GM23338 (cell line): ENCODE results near the gene VEZT. TPM values are rescaled to one million over a fixed set of nuclear protein-coding genes. Genes with fewer than 3 reads are reported as not detected.
A peak's percentile ranks its signal among the peaks of the same experiment; 100 is the strongest.

Source experiments
- ATAC-seq: fragments of 200-7000 bp; cut with Tn5 transposase; 3 replicates; pipeline ENCODE4 v1.9.1; 2020
- DNase-seq: peaks from one replicate; pipeline ENCODE4 v3.0.0-alpha.2; 2015; ENCODE audit warnings: low spot score
- H2AFZ ChIP-seq: fragments of 200-600 bp; sonication (generic); 2 replicates; pipeline ENCODE4 v1.8.0; 2016; ENCODE audit warnings: antibody characterized with exemption, mild to moderate bottlenecking, moderate library complexity
- H3F3A ChIP-seq: fragments of 200-600 bp; sonication (generic); replicated peaks from 2 replicates; pipeline ENCODE4 v1.8.0; 2017; ENCODE audit warnings: antibody characterized with exemption, mixed run types, low read depth
- H3K27ac ChIP-seq: fragments of 200-600 bp; sonication (generic); 2 replicates; pipeline ENCODE4 v1.6.1; 2016; ENCODE audit warnings: low read depth
- H3K27me3 ChIP-seq: fragments of 200-600 bp; sonication (generic); 2 replicates; pipeline ENCODE4 v1.8.0; 2016; ENCODE audit warnings: mild to moderate bottlenecking, mixed run types, moderate library complexity; ENCODE audit not compliant: insufficient read depth
- H3K36me3 ChIP-seq: fragments of 200-600 bp; sonication (generic); 2 replicates; pipeline ENCODE4 v1.8.0; 2016; ENCODE audit warnings: mild to moderate bottlenecking; ENCODE audit not compliant: insufficient read depth
- H3K4me1 ChIP-seq: fragments of 200-600 bp; sonication (generic); 2 replicates; pipeline ENCODE4 v1.8.0; 2016; ENCODE audit warnings: mild to moderate bottlenecking, moderate library complexity; ENCODE audit not compliant: insufficient read depth
- H3K4me2 ChIP-seq: fragments of 200-600 bp; sonication (generic); 2 replicates; pipeline ENCODE4 v1.7.1; 2017; ENCODE audit warnings: mixed run types
- H3K4me3 ChIP-seq: fragments of 200-600 bp; sonication (generic); 2 replicates; pipeline ENCODE4 v1.6.1; 2016; ENCODE audit warnings: mixed run types
- H3K79me2 ChIP-seq: fragments of 200-600 bp; sonication (generic); replicated peaks from 2 replicates; pipeline ENCODE4 v1.8.0; 2017; ENCODE audit warnings: mild to moderate bottlenecking; ENCODE audit not compliant: insufficient read depth
- H3K9me2 ChIP-seq: fragments of 200-600 bp; sonication (generic); 2 replicates; pipeline ENCODE4 v1.8.0; 2017; ENCODE audit not compliant: insufficient read depth
- H4K20me1 ChIP-seq: fragments of 200-600 bp; sonication (generic); replicated peaks from 2 replicates; pipeline ENCODE4 v1.8.0; 2017; ENCODE audit warnings: mild to moderate bottlenecking; ENCODE audit not compliant: insufficient read depth
- H3K27ac Mint-ChIP-seq: 2 replicates; pipeline ENCODE4 v1.8.0; 2020; ENCODE audit warnings: inconsistent platforms, mild to moderate bottlenecking, moderate library complexity, mixed read lengths
- H3K27me3 Mint-ChIP-seq: 3 replicates; pipeline ENCODE4 v1.8.0; 2022; ENCODE audit warnings: low read depth, mild to moderate bottlenecking, moderate library complexity, mixed read lengths, inconsistent platforms; ENCODE audit not compliant: insufficient read depth, poor library complexity
- H3K36me3 Mint-ChIP-seq: 3 replicates; pipeline ENCODE4 v1.8.0; 2021; ENCODE audit warnings: low read depth, mild to moderate bottlenecking, inconsistent platforms, moderate library complexity, mixed read lengths
- H3K4me1 Mint-ChIP-seq: 3 replicates; pipeline ENCODE4 v1.8.0; 2020; ENCODE audit warnings: mild to moderate bottlenecking, inconsistent platforms, mixed read lengths
- H3K4me3 Mint-ChIP-seq: 3 replicates; pipeline ENCODE4 v1.8.0; 2021; ENCODE audit warnings: moderate library complexity, mild to moderate bottlenecking, inconsistent platforms, mixed read lengths
- H3K9me3 Mint-ChIP-seq: 3 replicates; pipeline ENCODE4 v1.8.0; 2020; ENCODE audit warnings: moderate library complexity, mild to moderate bottlenecking, inconsistent platforms, mixed read lengths
- CREB1 ChIP-seq: fragments of 250-450 bp; sonication (Bioruptor Pico); IDR thresholded peaks from 2 replicates; pipeline ENCODE4 v1.5.0; 2020; ENCODE audit warnings: low read depth, mild to moderate bottlenecking, moderate library complexity
- CTCF ChIP-seq, 2 experiments: fragments of 200-600 bp in 1 of 2; sonication (generic) in 1 of 2; conservative IDR thresholded peaks; 2 replicates each; pipeline versions ENCODE4 v1.5.1 to v1.6.1; 2016 to 2017; ENCODE audit warnings: antibody characterized with exemption in 2 of 2, low read depth in 2 of 2, mild to moderate bottlenecking in 2 of 2, moderate library complexity in 1 of 2
- POLR2AphosphoS5 ChIP-seq: IDR thresholded peaks from 2 replicates; pipeline ENCODE4 v1.6.1; 2016; ENCODE audit warnings: antibody characterized with exemption, low read depth
- REST ChIP-seq: IDR thresholded peaks from one replicate; pipeline ENCODE4 v1.6.1; 2018; ENCODE audit warnings: antibody characterized with exemption; ENCODE audit not compliant: unreplicated experiment
- ZNF331 ChIP-seq: fragments of 250-450 bp; sonication (Bioruptor Pico); IDR thresholded peaks from 2 replicates; pipeline ENCODE4 v1.5.0; 2020; ENCODE audit warnings: low read depth, mild to moderate bottlenecking, moderate library complexity
- ZNF462 ChIP-seq: fragments of 250-450 bp; sonication (Bioruptor Pico); IDR thresholded peaks from 2 replicates; pipeline ENCODE4 v1.5.0; 2020; ENCODE audit warnings: mild to moderate bottlenecking, moderate library complexity
- polyA plus RNA-seq: library from polyadenylated mRNA; unstranded; fragments of >200 nt; fragmentation: Nextera tagmentation; extraction: Ambion mirVana; gene quantifications from 2 replicates; pipeline ENCODE4 v1.2.1, GENCODE V29; 2016
- total RNA-seq: library from RNA; depleted of rRNA; stranded (reverse); fragments of >200 nt; shearing (Covaris generic); gene quantifications from 2 replicates; pipeline ENCODE4 v1.2.3, GENCODE V29; 2014

The VEZT gene
- total and polyA plus RNA-seq, 2 experiments from 2014 or later, result 34.2 to 51.5 TPM

- no peak for TF ChIP-seq ZNF462
- no peak for TF ChIP-seq ZNF331
- TF ChIP-seq CREB1 (CRISPR knock-in tag), result no peak
- TF ChIP-seq REST, result no peak
These were observed 43.5 kb downstream of the VEZT start (continued) for GRCh38 chr12:95261109-95261508.

GRCh38 chr12:95262808-95263207 is 45.2 kb downstream of the VEZT start:
- Histone ChIP-seq H3F3A (no peaks in the 10 kb centered on the region; the same call in 1 of the 2 replicates), H3K27me3 (no peaks in the 10 kb centered on the region), H2AFZ (no peak overlapping the region), H3K4me1 (no peaks in the 10 kb centered on the region), H3K36me3 (peaks cover 19% of the 10 kb centered on the region), H3K27ac (peak overlapping the region; percentile 51), H3K9me2 (no peaks in the 10 kb centered on the region), H3K4me2 (no peak overlapping the region), H3K4me3 (no peak overlapping the region), H3K79me2 (no peaks in the 10 kb centered on the region; the same call in 1 of the 2 replicates), H4K20me1 (no peaks in the 10 kb centered on the region; the same call in 1 of the 2 replicates)
- no peak overlapping the region for H3K4me3 Mint-ChIP-seq
- ATAC-seq (no peak), DNase-seq (no peak)
- no peak overlapping the region for H3K27ac Mint-ChIP-seq
- H3K27me3 Mint-ChIP-seq, result no peaks in the 10 kb centered on the region
- H3K36me3 Mint-ChIP-seq, result peaks cover 18% of the 10 kb centered on the region; the same call in 2 of the 3 replicates
- H3K9me3 Mint-ChIP-seq, result no peaks in the 10 kb centered on the region
- H3K4me1 Mint-ChIP-seq, result peaks cover 5% of the 10 kb centered on the region; the same call in 2 of the 3 replicates
- TF ChIP-seq CTCF (conservative IDR thresholded peaks at IDR 0.05; ENCODE audit: low read depth in 2 of 2) (no peak), POLR2AphosphoS5 (no peak), CREB1 (CRISPR knock-in tag) (no peak)
